ENCODE data around the gene MYOZ3. TPM values are rescaled to one million over a fixed set of nuclear protein-coding genes. Genes with fewer than 3 reads are reported as not detected.

The MYOZ3 gene
- total RNA-seq, 1 donor from 2014 or later = 17.9 TPM

GRCh38 chr5:150640311-150641005, 20.6 kb upstream of the MYOZ3 start, which contains the start of gene SYNPO:
TSS of gene SYNPO (plus strand) at chr5:150640660. CDS start at chr5:150648276, 7,616 bp downstream.
- peak; percentile 83 for DNase-seq (ENCODE audit: low spot score)
- intact Hi-C loops (cut with DNase I) = loop anchor here (5.0 kb wide), 1 partner anchor 78 kb away; no protein-coding TSS in a partner anchor
- peak; percentile 72 for ATAC-seq

GRCh38 chr5:150641006-150641570, 20.0 kb upstream of the MYOZ3 start:
- DNase-seq (ENCODE audit: low spot score) = peak; percentile 81
- intact Hi-C loops (cut with DNase I) = loop anchor here (5.0 kb wide), 1 partner anchor 79 kb away; no protein-coding TSS in a partner anchor
- peak; percentile 81 for ATAC-seq

GRCh38 chr5:150641824-150642566, 19.1 kb upstream of the MYOZ3 start:
- ATAC-seq (no peak), DNase-seq (ENCODE audit: low spot score) (peak; percentile 61)
- intact Hi-C loops (cut with DNase I) = loop anchor here (5.0 kb wide), 1 partner anchor 80 kb away; no protein-coding TSS in a partner anchor

GRCh38 chr5:150642567-150642927, 18.5 kb upstream of the MYOZ3 start:
- DNase-seq (ENCODE audit: low spot score) (peak; percentile 86), ATAC-seq (peak; percentile 62)
- intact Hi-C loops (cut with DNase I) = loop anchor here (5.0 kb wide), 1 partner anchor 80 kb away; no protein-coding TSS in a partner anchor

GRCh38 chr5:150642991-150643710, 17.9 kb upstream of the MYOZ3 start:
- DNase-seq (ENCODE audit: low spot score) (no peak), ATAC-seq (no peak)
- intact Hi-C loops (cut with DNase I) = loop anchor here (5.0 kb wide), 1 partner anchor 81 kb away; no protein-coding TSS in a partner anchor

GRCh38 chr5:150644058-150644457, 17.0 kb upstream of the MYOZ3 start:
- DNase-seq (ENCODE audit: low spot score) = no peak
- intact Hi-C loops (cut with DNase I) = loop anchor here (5.0 kb wide), 1 partner anchor 82 kb away; no protein-coding TSS in a partner anchor

GRCh38 chr5:150644514-150644913, 16.5 kb upstream of the MYOZ3 start:
- no peak for ATAC-seq
- DNase-seq (ENCODE audit: low spot score) = no peak
- intact Hi-C loops (cut with DNase I) = loop anchor here (5.0 kb wide), 1 partner anchor 82 kb away; no protein-coding TSS in a partner anchor

More at GRCh38 chr5:150644058-150644457, 17.0 kb upstream of the MYOZ3 start:
- no peak for ATAC-seq

- intact Hi-C loops (cut with DNase I) = no loop called here
- DNase-seq (ENCODE audit: low spot score) = peak; percentile 87
These were observed 15.9 kb upstream of the MYOZ3 start for GRCh38 chr5:150645070-150645700.

GRCh38 chr5:150647275-150648251, 13.5 kb upstream of the MYOZ3 start:
- peak; percentile 82 for DNase-seq (ENCODE audit: low spot score)
- ATAC-seq = peak; percentile 68
- intact Hi-C loops (cut with DNase I) = no loop called here

More at GRCh38 chr5:150645070-150645700, 15.9 kb upstream of the MYOZ3 start:
- ATAC-seq = no peak

- no peak for DNase-seq (ENCODE audit: low spot score)
- intact Hi-C loops (cut with DNase I) = no loop called here
- no peak for ATAC-seq
These were observed 12.6 kb upstream of the MYOZ3 start for GRCh38 chr5:150648294-150649107.

GRCh38 chr5:150649108-150650020, 11.7 kb upstream of the MYOZ3 start:
- DNase-seq (ENCODE audit: low spot score) (no peak), ATAC-seq (no peak)
- intact Hi-C loops (cut with DNase I) = no loop called here

GRCh38 chr5:150650021-150651006, 10.7 kb upstream of the MYOZ3 start:
- intact Hi-C loops (cut with DNase I) = no loop called here
- ATAC-seq (no peak), DNase-seq (ENCODE audit: low spot score) (no peak)

- DNase-seq (ENCODE audit: low spot score) = no peak
- no peak for ATAC-seq
- intact Hi-C loops (cut with DNase I) = no loop called here
These were observed 9.7 kb upstream of the MYOZ3 start for GRCh38 chr5:150651382-150651781.

- ATAC-seq = no peak
- intact Hi-C loops (cut with DNase I) = no loop called here
- no peak for DNase-seq (ENCODE audit: low spot score)
These were observed 9.0 kb upstream of the MYOZ3 start for GRCh38 chr5:150651924-150652671.
